SK-N-SH treated with all-trans-retinoic acid at 6 μM for 48 hours (cell line): ENCODE measurements around the gene SERPINE1.
"Not testable (repeated sequence)": the region's sequence is repeated elsewhere in the genome, so short reads cannot be mapped to it uniquely, and the experiment has no call there.

Source experiments
- ATAC-seq: fragments of 200-7000 bp; cut with Tn5 transposase; 3 replicates; pipeline ENCODE4 v1.9.1; 2020; ENCODE audit warnings: mild to moderate bottlenecking, moderate library complexity
- ARNTL ChIP-seq: fragments of 450-650 bp; formaldehyde crosslinking; IDR thresholded peaks from 2 replicates; pipeline ENCODE4 v1.5.0; 2020; ENCODE audit warnings: low read depth, mild to moderate bottlenecking, moderate library complexity, borderline replicate concordance
- BACH2 ChIP-seq: fragments of 250-450 bp; sonication (Bioruptor Pico); IDR thresholded peaks from 2 replicates; pipeline ENCODE4 v1.9.0; 2021; ENCODE audit warnings: mild to moderate bottlenecking, borderline replicate concordance
- CREB5 ChIP-seq: fragments of 250-450 bp; sonication (Bioruptor Pico); IDR thresholded peaks from 2 replicates; pipeline ENCODE4 v1.5.1; 2020; ENCODE audit warnings: low read depth, mild to moderate bottlenecking, moderate library complexity
- CSRNP3 ChIP-seq: fragments of 250-450 bp; sonication (Bioruptor Pico); IDR thresholded peaks from 2 replicates; pipeline ENCODE4 v1.5.1; 2021; ENCODE audit warnings: mild to moderate bottlenecking, moderate library complexity
- ESRRG ChIP-seq: fragments of 250-450 bp; sonication (Bioruptor Pico); IDR thresholded peaks from 2 replicates; pipeline ENCODE4 v1.6.1; 2021; ENCODE audit warnings: mild to moderate bottlenecking
- GLIS3 ChIP-seq: fragments of 250-450 bp; sonication (Bioruptor Pico); IDR thresholded peaks from 2 replicates; pipeline ENCODE4 v1.5.0; 2020; ENCODE audit warnings: mild to moderate bottlenecking, moderate library complexity
- ISL1 ChIP-seq: fragments of 250-450 bp; sonication (Bioruptor Pico); IDR thresholded peaks from 2 replicates; pipeline ENCODE4 v2.1.2; 2022; ENCODE audit warnings: mild to moderate bottlenecking, moderate library complexity
- OSR1 ChIP-seq: fragments of 250-450 bp; sonication (Bioruptor Pico); IDR thresholded peaks from 2 replicates; pipeline ENCODE4 v1.8.0; 2022; ENCODE audit warnings: moderate library complexity, mild to moderate bottlenecking, inconsistent platforms
- POU6F1 ChIP-seq: fragments of 250-450 bp; sonication (Bioruptor Pico); IDR thresholded peaks from 2 replicates; pipeline ENCODE4 v1.8.0; 2021; ENCODE audit warnings: low read depth, mild to moderate bottlenecking, moderate library complexity, borderline replicate concordance
- SNAI2 ChIP-seq: fragments of 250-450 bp; sonication (Bioruptor Pico); IDR thresholded peaks from 2 replicates; pipeline ENCODE4 v1.5.0; 2020; ENCODE audit warnings: mild to moderate bottlenecking, moderate library complexity
- TCF4 ChIP-seq: fragments of 250-450 bp; sonication (Bioruptor Pico); IDR thresholded peaks from 2 replicates; pipeline ENCODE4 v1.8.0; 2021; ENCODE audit warnings: mild to moderate bottlenecking, moderate library complexity, borderline replicate concordance
- TOX ChIP-seq: fragments of 250-450 bp; sonication (Bioruptor Pico); IDR thresholded peaks from 2 replicates; pipeline ENCODE4 v1.8.0; 2021; ENCODE audit warnings: mild to moderate bottlenecking, moderate library complexity, borderline replicate concordance
- TSHZ2 ChIP-seq: fragments of 250-450 bp; sonication (Bioruptor Pico); IDR thresholded peaks from 2 replicates; pipeline ENCODE4 v1.5.0; 2020; ENCODE audit warnings: mild to moderate bottlenecking, moderate library complexity
- ZFP3 ChIP-seq: fragments of 250-450 bp; sonication (Bioruptor Pico); IDR thresholded peaks from 2 replicates; pipeline ENCODE4 v1.5.0; 2020; ENCODE audit warnings: mild to moderate bottlenecking, moderate library complexity
- ZFP30 ChIP-seq: fragments of 450-650 bp; formaldehyde crosslinking; IDR thresholded peaks from 2 replicates; pipeline ENCODE4 v1.5.0; 2022; ENCODE audit warnings: mild to moderate bottlenecking, moderate library complexity
- ZNF565 ChIP-seq: fragments of 450-650 bp; formaldehyde crosslinking; conservative IDR thresholded peaks from 2 replicates; pipeline ENCODE4 v1.5.0; 2020; ENCODE audit warnings: low read depth, mild to moderate bottlenecking, moderate library complexity
- ZNF70 ChIP-seq: fragments of 450-650 bp; formaldehyde crosslinking; IDR thresholded peaks from 2 replicates; pipeline ENCODE4 v1.5.0; 2020; ENCODE audit warnings: mild to moderate bottlenecking, moderate library complexity
- ZNF8 ChIP-seq: fragments of 450-650 bp; formaldehyde crosslinking; IDR thresholded peaks from 2 replicates; pipeline ENCODE4 v1.5.0; 2020; ENCODE audit warnings: mild to moderate bottlenecking, moderate library complexity

Gene SERPINE1

GRCh38 chr7:101128040-101128834, 1.3 kb downstream of the SERPINE1 start:
- peak; percentile 11 for ATAC-seq
- TF ChIP-seq SNAI2 (CRISPR knock-in tag) (no peak), ARNTL (CRISPR knock-in tag) (no peak), TCF4 (CRISPR knock-in tag) (no peak), ZFP3 (CRISPR knock-in tag) (no peak), CREB5 (no peak), ZNF8 (CRISPR knock-in tag) (no peak), TSHZ2 (CRISPR knock-in tag) (no peak), ZFP30 (no peak), ESRRG (no peak), ZNF565 (CRISPR knock-in tag) (no peak), BACH2 (no peak), POU6F1 (CRISPR knock-in tag) (no peak), ISL1 (no peak), ZNF70 (no peak), GLIS3 (CRISPR knock-in tag) (no peak), OSR1 (no peak), CSRNP3 (CRISPR knock-in tag) (no peak)

GRCh38 chr7:101129603-101130117, 2.8 kb downstream of the SERPINE1 start:
- TF ChIP-seq OSR1 (no peak), TOX (CRISPR knock-in tag) (no peak)
- ATAC-seq, result no peak

GRCh38 chr7:101132626-101133600, 6.0 kb downstream of the SERPINE1 start:
- ATAC-seq, result not testable (repeated sequence)

- peak; percentile 1 for ATAC-seq
These were observed 6.9 kb downstream of the SERPINE1 start for GRCh38 chr7:101133621-101134398.

More at GRCh38 chr7:101133621-101134398, 6.9 kb downstream of the SERPINE1 start:
- TF ChIP-seq ZNF565 (CRISPR knock-in tag) (no peak), BACH2 (no peak), TOX (CRISPR knock-in tag) (no peak), SNAI2 (CRISPR knock-in tag) (no peak), ZNF8 (CRISPR knock-in tag) (no peak), ISL1 (no peak), ZNF70 (no peak), ARNTL (CRISPR knock-in tag) (no peak), TCF4 (CRISPR knock-in tag) (no peak), ZFP30 (no peak)
